Psoas muscle (tissue), 8 donors: Measurements from ENCODE around the gene EFS. TPM values are rescaled to one million over a fixed set of nuclear protein-coding genes. Genes with fewer than 3 reads are reported as not detected.

ENCODE experiments used
- ATAC-seq, 4 donors: fragments of 200-7000 bp; cut with Tn5 transposase; one replicate each; pipeline ENCODE4 v1.9.1; 2020; ENCODE audit warnings: moderate library complexity in 3 of 4, mild to moderate bottlenecking in 2 of 4
- DNase-seq, 2 donors: peaks; one replicate each; pipeline ENCODE4 v3.0.0-alpha.2; 2020
- H3K27ac ChIP-seq: fragments of 200-600 bp; one replicate; pipeline ENCODE4 v1.8.0; 2022
- H3K27me3 ChIP-seq, 3 donors: fragments of 200-600 bp in 1 of 3; one replicate each; pipeline versions ENCODE4 v1.6.1 to v1.8.0; 2013 to 2022; ENCODE audit warnings: low read length in 2 of 3, mild to moderate bottlenecking in 2 of 3, moderate library complexity in 1 of 3; ENCODE audit not compliant: insufficient read depth in 3 of 3
- H3K36me3 ChIP-seq, 2 donors: fragments of 200-600 bp in 1 of 2; one replicate each; pipeline versions ENCODE4 v1.6.1 to v1.8.0; 2013 to 2022; ENCODE audit warnings: low read depth in 1 of 2, mild to moderate bottlenecking in 1 of 2, moderate library complexity in 1 of 2; ENCODE audit not compliant: insufficient read depth in 1 of 2
- H3K4me1 ChIP-seq: fragments of 200-600 bp; one replicate; pipeline ENCODE4 v1.8.0; 2022
- H3K4me3 ChIP-seq: fragments of 200-600 bp; one replicate; pipeline ENCODE4 v1.8.0; 2022; ENCODE audit warnings: mild to moderate bottlenecking
- H3K9me3 ChIP-seq: fragments of 200-600 bp; one replicate; pipeline ENCODE4 v1.8.0; 2022
- CTCF ChIP-seq: fragments of 200-600 bp; IDR thresholded peaks from one replicate; pipeline ENCODE4 v1.8.0; 2022; ENCODE audit warnings: antibody characterized with exemption
- WGBS, 3 donors: extraction: QIAGEN DNeasy Blood & Tissue Kit; methylation state at CpG; one replicate each; pipeline versions ENCODE4 v1.1.6 to v1.1.7; 2013; 5-methylcytosine and 5-hydroxymethylcytosine counted together
- intact Hi-C, 2 donors: fragments of 100-400 bp; cut with DNase I; formaldehyde crosslinking; loops; one replicate each; pipeline versions ENCODE4 v1.11.0 to v1.14.2; 2022
- polyA plus RNA-seq, 3 donors: library from polyadenylated mRNA; stranded (reverse); fragments of 200-250 nt; gene quantifications; one replicate each; pipeline ENCODE4 v1.2.3, GENCODE V29; 2013
- total RNA-seq, 4 donors: library from RNA; stranded (reverse); fragmentation: NEBNext Ultra II Directional in 2 of 4; extraction: Animal tissue kit (Norgen Biotek cat#: 25700) in 2 of 4; gene quantifications; one replicate each; pipeline versions ENCODE4 v1.2.1 to v1.2.4, GENCODE V29; 2021 to 2023
- donor health status: healthy with polysubstance abuse.
- donor health status: DM: no; HTN: no; CAD: no; lungs with moderate emphysema.
- donor health status: Bipolar disorder and iron deficiency.
- donor health status: healthy.
- donor health status: DM: yes; HTN: yes; CAD: no.
- donor health status: DM: no; HTN: no; CAD: no.
- donor health status: DM: no; HTN: no; CAD: no.
- donor health status: DM: yes; HTN: yes; CAD: no.

Gene EFS
- total and polyA plus RNA-seq, 7 donors = 0.93 to 2.5 (median 1.1) TPM

DNA sequence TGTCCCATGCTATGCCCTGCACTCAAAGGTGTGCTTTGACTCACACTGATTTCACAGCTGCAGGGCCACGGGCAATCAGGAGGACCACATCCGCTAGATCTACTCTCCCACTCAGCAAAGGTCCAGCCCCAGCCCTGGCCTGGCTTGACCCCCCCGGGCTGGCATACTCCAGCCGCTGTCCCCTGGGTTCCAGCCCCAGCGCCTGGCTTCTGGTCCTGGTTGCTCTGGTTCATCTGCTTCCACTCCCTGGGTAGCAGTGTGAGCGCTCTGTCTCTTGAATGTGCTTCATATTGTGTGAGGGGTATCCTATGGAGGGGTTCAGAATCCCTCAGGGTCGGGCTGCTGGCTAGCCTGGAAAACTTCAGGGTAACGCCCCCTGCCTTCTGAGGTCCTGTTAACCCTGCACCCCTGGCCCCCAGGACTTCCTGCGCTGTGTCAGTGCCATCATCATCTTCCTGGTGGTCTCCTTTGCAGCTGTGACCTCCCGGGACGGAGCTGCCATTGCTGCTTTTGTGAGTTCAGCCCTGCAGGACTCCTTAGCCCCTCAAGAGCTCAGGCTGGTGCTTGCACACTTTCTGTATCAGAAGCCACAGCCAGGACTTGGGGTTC, 13.7 kb upstream of the EFS start:
- Histone ChIP-seq H3K9me3 (no peaks in the 10 kb centered on the region), H3K36me3 (peaks cover 0 to 30% of the 10 kb centered on the region in 2 donors), H3K27ac (no peak overlapping the region), H3K4me1 (no peaks in the 10 kb centered on the region), H3K27me3 (peaks cover 0 to 5% (median 0%) of the 10 kb centered on the region in 3 donors), H3K4me3 (no peak overlapping the region)
- peak in 3 of 4 donors; percentile 4 to 16 (median 4) for ATAC-seq
- no peak for TF ChIP-seq CTCF
- intact Hi-C loops = loop anchor here in 1 of 2 donors (2.0 to 5.0 kb wide), 2 partner anchors 51 to 114 kb away; no protein-coding TSS in a partner anchor
- DNase-seq = no peak
- 66 to 74% (median 72%) methylated on average over 11 of the region's 11 CpGs for WGBS, 3 donors

DNA sequence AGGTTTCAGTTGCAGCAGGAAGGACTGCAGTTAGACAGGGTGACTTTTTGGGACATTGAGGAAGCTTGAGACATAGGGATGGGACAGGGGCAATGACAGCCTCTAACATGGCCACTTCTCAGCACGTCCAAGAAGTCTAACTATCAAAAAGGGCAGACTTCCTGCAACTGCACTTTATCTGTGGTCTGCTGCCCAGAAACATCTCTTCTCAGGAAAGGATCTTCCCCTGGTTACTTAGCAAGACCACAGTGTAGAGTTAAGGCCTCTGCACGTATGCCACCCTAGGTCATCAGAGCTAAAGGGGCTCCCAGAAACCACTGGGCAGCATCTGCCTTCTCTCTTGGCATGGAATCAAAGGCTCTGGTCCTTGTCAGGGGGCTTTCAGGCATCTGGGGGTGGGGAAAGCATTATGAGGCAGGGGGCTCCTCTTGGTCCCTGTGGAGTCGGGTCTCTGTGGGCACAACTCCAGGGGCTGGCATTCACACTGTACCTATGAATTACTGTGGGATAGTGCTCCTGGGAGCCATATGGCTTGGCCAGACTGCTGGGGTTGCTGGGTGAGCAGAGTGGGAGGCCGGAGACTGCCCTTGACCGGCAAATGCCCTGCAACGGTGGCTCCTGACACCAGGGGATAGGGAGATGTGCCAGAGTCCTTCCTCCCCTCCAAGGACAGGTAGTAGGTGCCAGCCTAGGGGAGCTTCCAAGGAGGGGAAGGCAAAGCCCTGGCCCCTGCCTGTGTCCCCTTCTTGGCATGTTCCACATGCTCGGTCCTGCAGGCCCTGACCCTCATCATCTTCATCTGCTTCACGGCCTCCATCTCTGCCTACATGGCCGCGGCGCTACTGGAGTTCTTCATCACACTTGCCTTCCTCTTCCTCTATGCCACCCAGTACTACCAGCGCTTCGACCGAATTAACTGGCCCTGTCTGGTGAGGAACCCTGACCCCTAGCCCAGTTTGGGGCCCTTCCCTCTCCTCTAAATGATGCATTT, 12.9 kb upstream of the EFS start:
- H3K4me3 ChIP-seq = no peak overlapping the region

GRCh38 chr14:23377198-23377550, 12.2 kb upstream of the EFS start:
- ATAC-seq (peak in 3 of 4 donors; percentile 2 to 5 (median 2)), DNase-seq (no peak)
- Histone ChIP-seq H3K9me3 (no peaks in the 10 kb centered on the region), H3K4me3 (no peak overlapping the region), H3K4me1 (no peaks in the 10 kb centered on the region), H3K36me3 (peaks cover 0 to 16% of the 10 kb centered on the region in 2 donors), H3K27ac (no peak overlapping the region), H3K27me3 (peaks cover 0 to 5% (median 0%) of the 10 kb centered on the region in 3 donors)
- WGBS, 3 donors = 38 to 51% (median 44%) methylated on average over 11 of the region's 11 CpGs
- no peak for TF ChIP-seq CTCF
- intact Hi-C loops = loop anchor here in 1 of 2 donors (5.0 kb wide), 1 partner anchor 50 kb away; no protein-coding TSS in a partner anchor

More for the DNA sequence above, 12.9 kb upstream of the EFS start:
- H3K27me3 ChIP-seq = peaks cover 0 to 5% (median 0%) of the 10 kb centered on the region in 3 donors
- 73 to 80% (median 80%) methylated on average over 14 of the region's 14 CpGs for WGBS, 3 donors
- TF ChIP-seq CTCF = no peak
- no peak overlapping the region for H3K27ac ChIP-seq
- peak in 3 of 4 donors; percentile 10 for ATAC-seq
- H3K4me1 ChIP-seq = no peaks in the 10 kb centered on the region
- H3K36me3 ChIP-seq = peaks cover 0 to 23% of the 10 kb centered on the region in 2 donors
- intact Hi-C loops = loop anchor here in 1 of 2 donors (2.0 to 5.0 kb wide), 2 partner anchors 51 to 113 kb away; no protein-coding TSS in a partner anchor
- H3K9me3 ChIP-seq = no peaks in the 10 kb centered on the region
- DNase-seq = no peak

DNA sequence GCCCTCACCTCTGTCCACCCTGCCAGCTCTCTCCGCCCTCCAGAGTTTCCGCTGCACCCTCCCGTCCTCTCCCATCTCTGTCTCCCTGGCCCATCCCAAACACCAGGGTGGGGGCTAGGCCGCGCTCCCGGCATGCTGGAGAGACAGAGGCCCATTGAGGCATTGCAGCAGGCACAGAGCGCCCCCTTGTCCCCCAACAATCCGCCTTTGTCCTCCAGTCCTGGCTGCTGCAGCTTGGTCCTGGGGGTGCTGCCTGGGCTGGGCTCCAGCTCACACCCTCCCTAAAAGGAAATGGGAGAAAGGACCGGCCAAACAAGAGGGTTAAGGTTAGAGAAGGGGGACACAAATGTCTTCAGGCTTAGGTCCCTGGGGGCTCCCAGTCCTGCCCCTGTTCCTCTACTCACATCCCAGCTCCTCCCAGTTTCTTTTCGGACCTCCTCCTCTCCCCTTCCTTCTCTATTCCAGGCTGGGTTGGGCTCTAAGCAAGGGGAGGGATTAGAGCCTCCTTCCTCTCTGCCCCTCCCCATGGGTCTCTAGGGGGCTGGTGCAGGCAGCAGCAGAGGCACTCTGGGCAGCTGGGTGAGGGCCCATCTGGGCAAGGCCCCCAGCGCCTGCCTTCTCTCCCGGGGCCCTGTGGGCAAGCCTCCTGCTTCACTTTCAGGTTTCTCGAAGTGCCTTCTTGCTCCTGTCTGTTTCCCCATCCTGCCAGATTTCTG, 11.7 kb upstream of the EFS start, which contains the start of gene CMTM5:
Gene CMTM5 (plus strand): TSS at position 565 of the 716 bp plus-strand sequence. CDS start 206 bp downstream, outside the sequence.
- intact Hi-C loops = loop anchor here in 1 of 2 donors (5.0 kb wide), 1 partner anchor 49 kb away; no protein-coding TSS in a partner anchor
- Histone ChIP-seq H3K36me3 (peaks cover 0 to 12% of the 10 kb centered on the region in 2 donors), H3K9me3 (no peaks in the 10 kb centered on the region), H3K27me3 (peaks cover 0 to 5% (median 0%) of the 10 kb centered on the region in 3 donors), H3K4me1 (no peaks in the 10 kb centered on the region), H3K4me3 (no peak within 1 kb of the TSS), H3K27ac (no peak within 1 kb of the TSS)
- ATAC-seq (peak in 2 of 4 donors; percentile 5 to 8), DNase-seq (no peak)
- 38 to 41% (median 39%) methylated on average over 12 to 13 of the region's 13 CpGs for WGBS, 3 donors
- no peak for TF ChIP-seq CTCF
